Suppressor macrophage treated with lipopolysaccharide for 4 hours (primary cell): Measurements from ENCODE around the gene SNX22.

ENCODE experiments used
- DNase-seq: peaks from one replicate; pipeline ENCODE4 v3.0.0-alpha.2; 2020

The SNX22 gene

GRCh38 chr15:64134345-64134829 lies 17.1 kb upstream of the SNX22 start:
- no peak for DNase-seq

- DNase-seq = no peak
Measured at GRCh38 chr15:64136347-64136746, 15.2 kb upstream of the SNX22 start.

- no peak for DNase-seq
Measured at GRCh38 chr15:64137226-64137833, 14.2 kb upstream of the SNX22 start.

- DNase-seq = no peak
Measured at GRCh38 chr15:64138331-64138941, 13.1 kb upstream of the SNX22 start.

- no peak for DNase-seq
Measured at GRCh38 chr15:64141798-64142512, 9.6 kb upstream of the SNX22 start.

- DNase-seq = no peak
Measured at GRCh38 chr15:64143276-64143675, 8.3 kb upstream of the SNX22 start.

- no peak for DNase-seq
Measured at GRCh38 chr15:64144192-64144564, 7.4 kb upstream of the SNX22 start.

- DNase-seq = no peak
Measured at GRCh38 chr15:64144565-64145281, 6.8 kb upstream of the SNX22 start.

- DNase-seq = no peak
Measured at GRCh38 chr15:64146041-64146440, 5.5 kb upstream of the SNX22 start.

- DNase-seq = no peak
Measured at GRCh38 chr15:64146520-64146884, 5.0 kb upstream of the SNX22 start.

- DNase-seq = no peak
Measured at GRCh38 chr15:64146885-64147681, 4.4 kb upstream of the SNX22 start.

- no peak for DNase-seq
Measured at GRCh38 chr15:64148168-64148567, 3.4 kb upstream of the SNX22 start.

- no peak for DNase-seq
Measured at GRCh38 chr15:64148581-64148980, 3.0 kb upstream of the SNX22 start.

- peak; percentile 31 for DNase-seq
Measured at GRCh38 chr15:64149424-64149823, 2.1 kb upstream of the SNX22 start.

GRCh38 chr15:64149893-64150578 lies 1.5 kb upstream of the SNX22 start:
- DNase-seq = no peak

- no peak for DNase-seq
Measured at GRCh38 chr15:64152507-64153387, 1.2 kb downstream of the SNX22 start.

- peak; percentile 92 for DNase-seq
Measured at GRCh38 chr15:64153480-64154367, 2.2 kb downstream of the SNX22 start.

- DNase-seq = no peak
Measured at GRCh38 chr15:64155802-64156651, 4.5 kb downstream of the SNX22 start.
